Endothelial cell of umbilical vein (primary cell): ENCODE results near the gene ZNF611. TPM values are rescaled to one million over a fixed set of nuclear protein-coding genes. Genes with fewer than 3 reads are reported as not detected.

ENCODE experiments used
- BruUV-seq: library from RNA; stranded (reverse); fragments of 400-500 nt; replicated peaks from 2 replicates; lab custom pipeline; 2021; lab: Mats Ljungman, UMichigan
- CTCF ChIA-PET: fragments of 300-600, 350-600 bp; sonication (Branson Sonifier 250); formaldehyde crosslinking; loops from one replicate; lab custom pipeline; 2021; ENCODE audit warnings: antibody characterized with exemption, inconsistent platforms; lab: Charles Lee
- POLR2A ChIA-PET: fragments of 300-600, 350-600 bp; sonication (Branson Sonifier 250); formaldehyde crosslinking; loops from one replicate; lab custom pipeline; 2021; ENCODE audit warnings: antibody characterized with exemption, inconsistent platforms; lab: Charles Lee
- DNase-seq: peaks from one replicate; pipeline ENCODE4 v3.0.0-alpha.2; 2011; ENCODE audit warnings: low read depth, low spot score
- FAIRE-seq: peaks from 2 replicates; lab custom pipeline; 2011; peaks lifted over from hg19 to GRCh38; lab: Jason Lieb, UNC
- H2AFZ ChIP-seq: 2 replicates; pipeline ENCODE4 v1.6.0; 2012; ENCODE audit warnings: low read depth, low read length, control low read depth, inconsistent platforms
- H3K27ac ChIP-seq: 2 replicates; pipeline ENCODE4 v1.5.1; 2011; ENCODE audit warnings: low read depth, mild to moderate bottlenecking, control low read depth, low read length, moderate library complexity; ENCODE audit not compliant: insufficient read depth
- H3K27me3 ChIP-seq, 2 experiments: 2 replicates each; pipeline versions ENCODE4 v1.6.0 to v1.6.1; 2011; ENCODE audit warnings: low read length in 2 of 2, mixed read lengths in 1 of 2; ENCODE audit not compliant: control insufficient read depth in 2 of 2, insufficient read depth in 2 of 2
- H3K36me3 ChIP-seq, 2 experiments: 2 replicates in 1 of 2; 3 replicates in 1 of 2; pipeline ENCODE4 v1.5.1; 2011; ENCODE audit warnings: low read length in 2 of 2, mild to moderate bottlenecking in 1 of 2, moderate library complexity in 1 of 2; ENCODE audit not compliant: control insufficient read depth in 2 of 2, insufficient read depth in 2 of 2; ENCODE audit errors: extremely low read depth in 1 of 2
- H3K4me1 ChIP-seq: 3 replicates; pipeline ENCODE4 v1.5.1; 2011; ENCODE audit warnings: mild to moderate bottlenecking, low read length; ENCODE audit not compliant: control insufficient read depth, insufficient read depth; ENCODE audit errors: extremely low read depth
- H3K4me2 ChIP-seq: 2 replicates; pipeline ENCODE4 v1.6.1; 2011; ENCODE audit warnings: low read length, control low read depth, mixed read lengths; ENCODE audit not compliant: insufficient read depth
- H3K4me3 ChIP-seq, 3 experiments: fragments of 200-600 bp in 1 of 3; sonication (generic), shearing (Covaris generic) in 1 of 3; replicated peaks in 1 of 3; 2 replicates each; pipeline ENCODE4 v1.5.1; 2011 to 2016; ENCODE audit warnings: control low read depth in 3 of 3, low read length in 3 of 3, mild to moderate bottlenecking in 2 of 3, inconsistent platforms in 1 of 3, low read depth in 1 of 3, moderate library complexity in 1 of 3; ENCODE audit not compliant: insufficient read depth in 1 of 3
- H3K79me2 ChIP-seq: 2 replicates; pipeline ENCODE4 v1.6.0; 2012; ENCODE audit warnings: low read length, inconsistent platforms; ENCODE audit not compliant: control insufficient read depth, insufficient read depth
- H3K9ac ChIP-seq: replicated peaks from 2 replicates; pipeline ENCODE3; 2011; ENCODE audit warnings: low read length, control low read depth; ENCODE audit not compliant: insufficient read depth; ENCODE audit errors: extremely low read depth
- H3K9me1 ChIP-seq: replicated peaks from 3 replicates; pipeline ENCODE4 v1.6.0; 2011; ENCODE audit warnings: mild to moderate bottlenecking, low read length; ENCODE audit not compliant: control insufficient read depth, insufficient read depth; ENCODE audit errors: extremely low read depth
- H3K9me3 ChIP-seq: replicated peaks from 2 replicates; pipeline ENCODE4 v1.5.1; 2012; ENCODE audit warnings: low read length, inconsistent platforms; ENCODE audit not compliant: control insufficient read depth, insufficient read depth
- H4K20me1 ChIP-seq: replicated peaks from 2 replicates; pipeline ENCODE3; 2011; ENCODE audit warnings: mild to moderate bottlenecking, low read length; ENCODE audit not compliant: control insufficient read depth, insufficient read depth; ENCODE audit errors: extremely low read depth
- CTCF ChIP-seq, 2 donors: IDR thresholded peaks; 1 replicate in 1 of 2; 2 replicates in 1 of 2; pipeline ENCODE4 v1.5.1; 2011; ENCODE audit warnings: low read length in 2 of 2, mild to moderate bottlenecking in 2 of 2, moderate library complexity in 2 of 2, control low read depth in 1 of 2, inconsistent platforms in 1 of 2, low read depth in 1 of 2; ENCODE audit not compliant: insufficient read depth in 1 of 2; ENCODE audit errors: extremely low read depth in 1 of 2
- EZH2 ChIP-seq: IDR thresholded peaks from 2 replicates; pipeline ENCODE4 v1.6.1; 2012; ENCODE audit warnings: borderline replicate concordance, low read depth, mild to moderate bottlenecking, moderate library complexity, low read length, inconsistent platforms; ENCODE audit not compliant: severe bottlenecking
- FOS ChIP-seq: IDR thresholded peaks from 2 replicates; pipeline ENCODE4 v1.6.1; 2011; ENCODE audit warnings: mild to moderate bottlenecking, low read length, moderate library complexity, borderline replicate concordance; ENCODE audit not compliant: insufficient read depth
- GATA2 ChIP-seq: IDR thresholded peaks from 2 replicates; pipeline ENCODE4 v1.7.0; 2011; ENCODE audit warnings: low read depth, mild to moderate bottlenecking, moderate library complexity, mixed read lengths, low read length; ENCODE audit not compliant: insufficient read length, insufficient read depth
- JUN ChIP-seq: IDR thresholded peaks from 2 replicates; pipeline ENCODE4 v1.6.1; 2011; ENCODE audit warnings: borderline replicate concordance, low read depth; ENCODE audit not compliant: insufficient read length, insufficient read depth
- MAX ChIP-seq: IDR thresholded peaks from 2 replicates; pipeline ENCODE4 v1.6.1; 2011; ENCODE audit not compliant: insufficient read depth, insufficient read length
- MYC ChIP-seq: IDR thresholded peaks from one replicate; pipeline ENCODE4 v1.6.1; 2011; ENCODE audit warnings: mild to moderate bottlenecking, low read depth, low read length
- POLR2A ChIP-seq: IDR thresholded peaks from 2 replicates; pipeline ENCODE4 v1.6.1; 2012; ENCODE audit warnings: low read depth, mild to moderate bottlenecking, control low read depth, low read length
- POLR2AphosphoS5 ChIP-seq: IDR thresholded peaks from 2 replicates; pipeline ENCODE4 v1.6.1; 2012; ENCODE audit warnings: low read depth, mild to moderate bottlenecking, control low read depth, low read length, moderate library complexity; ENCODE audit not compliant: insufficient read depth
- dilution Hi-C: fragments of 300-500 bp; cut with MboI; formaldehyde crosslinking; loops from one replicate; pipeline ENCODE4 v1.15.0; 2019; ENCODE audit warnings: low sequenced_read_pairs; ENCODE audit not compliant: extremely low pct_ligation_motif_present
- intact Hi-C: fragments of 100-400 bp; cut with micrococcal nuclease; formaldehyde crosslinking; loops from one replicate; pipeline ENCODE4 v1.10.0; 2022
- polyA plus RNA-seq, 4 experiments: library from polyadenylated mRNA; depleted of rRNA in 3 of 4; stranded (reverse) in 3 of 4; unstranded in 1 of 4; fragments of >200 nt; gene quantifications; 2 replicates each; pipeline versions ENCODE4 v1.2.1 to v1.2.3, GENCODE V29; 2011 to 2012; ENCODE audit warnings: missing spikeins in 1 of 4
- total RNA-seq: library from RNA; stranded (reverse); gene quantifications from 2 replicates; pipeline ENCODE4 v1.2.3, GENCODE V29; 2021

Gene ZNF611
- total and polyA plus RNA-seq, 2 donors (not counting 3 experiments of a cell fraction or from before 2014, with no cell fraction given): 3.1 to 20.0 TPM

- intact Hi-C loops: no loop called here
- CTCF ChIA-PET: no interaction called here
- Histone ChIP-seq H3K9me1 (no peaks in the 10 kb centered on the region), H3K27ac (no peak overlapping the region), H4K20me1 (no peaks in the 10 kb centered on the region), H3K9me3 (no peaks in the 10 kb centered on the region), H3K4me3 (no peak overlapping the region), H3K4me2 (no peak overlapping the region), H3K4me1 (no peaks in the 10 kb centered on the region), H2AFZ (no peak overlapping the region), H3K27me3 (no peaks in the 10 kb centered on the region), H3K9ac (no peak overlapping the region), H3K36me3 (peaks cover 3 to 9% of the 10 kb centered on the region in 2 experiments), H3K79me2 (peaks cover 25% of the 10 kb centered on the region)
- no peak for DNase-seq
- dilution Hi-C loops: no loop called here
- no peak for FAIRE-seq
- TF ChIP-seq JUN (no peak), GATA2 (no peak), POLR2AphosphoS5 (no peak), EZH2 (no peak), MAX (no peak), FOS (no peak), POLR2A (no peak), MYC (no peak), CTCF (IDR thresholded peaks at IDR 0.05; ENCODE audit: extremely low read depth in 1 of 2, insufficient read depth in 1 of 2, low read depth in 1 of 2, low read length in 2 of 2) (no peak)
- BruUV-seq: no TSS peak
- POLR2A ChIA-PET: no interaction called here
Measured at GRCh38 chr19:52662631-52663030, 72.2 kb downstream of the ZNF611 start.
